ENCODE measurements around the gene FOS.

- no peak for TF ChIP-seq CTCF (IDR thresholded peaks at IDR 0.05)
- no peak for TF ChIP-seq EZH2 (IDR thresholded peaks at IDR 0.05; ENCODE audit: borderline replicate concordance, insufficient read depth, low read depth, low read length, poor library complexity, severe bottlenecking)
Measured at GRCh38 chr14:75291331-75291730, 12.7 kb downstream of the FOS start.
